Endothelial cell of umbilical vein (primary cell): ENCODE data around the gene CACNA1B. TPM values are rescaled to one million over a fixed set of nuclear protein-coding genes. Genes with fewer than 3 reads are reported as not detected.

ENCODE experiments used
- BruUV-seq: library from RNA; stranded (reverse); fragments of 400-500 nt; replicated peaks from 2 replicates; lab custom pipeline; 2021; lab: Mats Ljungman, UMichigan
- CTCF ChIA-PET: fragments of 300-600, 350-600 bp; sonication (Branson Sonifier 250); formaldehyde crosslinking; loops from one replicate; lab custom pipeline; 2021; ENCODE audit warnings: antibody characterized with exemption, inconsistent platforms; lab: Charles Lee
- POLR2A ChIA-PET: fragments of 300-600, 350-600 bp; sonication (Branson Sonifier 250); formaldehyde crosslinking; loops from one replicate; lab custom pipeline; 2021; ENCODE audit warnings: antibody characterized with exemption, inconsistent platforms; lab: Charles Lee
- DNase-seq: peaks from one replicate; pipeline ENCODE4 v3.0.0-alpha.2; 2011; ENCODE audit warnings: low read depth, low spot score
- FAIRE-seq: peaks from 2 replicates; lab custom pipeline; 2011; peaks lifted over from hg19 to GRCh38; lab: Jason Lieb, UNC
- H2AFZ ChIP-seq: 2 replicates; pipeline ENCODE4 v1.6.0; 2012; ENCODE audit warnings: low read depth, low read length, control low read depth, inconsistent platforms
- H3K27ac ChIP-seq: 2 replicates; pipeline ENCODE4 v1.5.1; 2011; ENCODE audit warnings: low read depth, mild to moderate bottlenecking, control low read depth, low read length, moderate library complexity; ENCODE audit not compliant: insufficient read depth
- H3K27me3 ChIP-seq, 2 experiments: 2 replicates each; pipeline versions ENCODE4 v1.6.0 to v1.6.1; 2011; ENCODE audit warnings: low read length in 2 of 2, mixed read lengths in 1 of 2; ENCODE audit not compliant: control insufficient read depth in 2 of 2, insufficient read depth in 2 of 2
- H3K36me3 ChIP-seq, 2 experiments: 2 replicates in 1 of 2; 3 replicates in 1 of 2; pipeline ENCODE4 v1.5.1; 2011; ENCODE audit warnings: low read length in 2 of 2, mild to moderate bottlenecking in 1 of 2, moderate library complexity in 1 of 2; ENCODE audit not compliant: control insufficient read depth in 2 of 2, insufficient read depth in 2 of 2; ENCODE audit errors: extremely low read depth in 1 of 2
- H3K4me1 ChIP-seq: 3 replicates; pipeline ENCODE4 v1.5.1; 2011; ENCODE audit warnings: mild to moderate bottlenecking, low read length; ENCODE audit not compliant: control insufficient read depth, insufficient read depth; ENCODE audit errors: extremely low read depth
- H3K4me2 ChIP-seq: 2 replicates; pipeline ENCODE4 v1.6.1; 2011; ENCODE audit warnings: low read length, control low read depth, mixed read lengths; ENCODE audit not compliant: insufficient read depth
- H3K4me3 ChIP-seq, 3 experiments: fragments of 200-600 bp in 1 of 3; sonication (generic), shearing (Covaris generic) in 1 of 3; replicated peaks in 1 of 3; 2 replicates each; pipeline ENCODE4 v1.5.1; 2011 to 2016; ENCODE audit warnings: control low read depth in 3 of 3, low read length in 3 of 3, mild to moderate bottlenecking in 2 of 3, inconsistent platforms in 1 of 3, low read depth in 1 of 3, moderate library complexity in 1 of 3; ENCODE audit not compliant: insufficient read depth in 1 of 3
- H3K79me2 ChIP-seq: 2 replicates; pipeline ENCODE4 v1.6.0; 2012; ENCODE audit warnings: low read length, inconsistent platforms; ENCODE audit not compliant: control insufficient read depth, insufficient read depth
- H3K9ac ChIP-seq: replicated peaks from 2 replicates; pipeline ENCODE3; 2011; ENCODE audit warnings: low read length, control low read depth; ENCODE audit not compliant: insufficient read depth; ENCODE audit errors: extremely low read depth
- H3K9me1 ChIP-seq: replicated peaks from 3 replicates; pipeline ENCODE4 v1.6.0; 2011; ENCODE audit warnings: mild to moderate bottlenecking, low read length; ENCODE audit not compliant: control insufficient read depth, insufficient read depth; ENCODE audit errors: extremely low read depth
- H3K9me3 ChIP-seq: replicated peaks from 2 replicates; pipeline ENCODE4 v1.5.1; 2012; ENCODE audit warnings: low read length, inconsistent platforms; ENCODE audit not compliant: control insufficient read depth, insufficient read depth
- H4K20me1 ChIP-seq: replicated peaks from 2 replicates; pipeline ENCODE3; 2011; ENCODE audit warnings: mild to moderate bottlenecking, low read length; ENCODE audit not compliant: control insufficient read depth, insufficient read depth; ENCODE audit errors: extremely low read depth
- CTCF ChIP-seq, 2 donors: IDR thresholded peaks; 1 replicate in 1 of 2; 2 replicates in 1 of 2; pipeline ENCODE4 v1.5.1; 2011; ENCODE audit warnings: low read length in 2 of 2, mild to moderate bottlenecking in 2 of 2, moderate library complexity in 2 of 2, control low read depth in 1 of 2, inconsistent platforms in 1 of 2, low read depth in 1 of 2; ENCODE audit not compliant: insufficient read depth in 1 of 2; ENCODE audit errors: extremely low read depth in 1 of 2
- EZH2 ChIP-seq: IDR thresholded peaks from 2 replicates; pipeline ENCODE4 v1.6.1; 2012; ENCODE audit warnings: borderline replicate concordance, low read depth, mild to moderate bottlenecking, moderate library complexity, low read length, inconsistent platforms; ENCODE audit not compliant: severe bottlenecking
- FOS ChIP-seq: IDR thresholded peaks from 2 replicates; pipeline ENCODE4 v1.6.1; 2011; ENCODE audit warnings: mild to moderate bottlenecking, low read length, moderate library complexity, borderline replicate concordance; ENCODE audit not compliant: insufficient read depth
- GATA2 ChIP-seq: IDR thresholded peaks from 2 replicates; pipeline ENCODE4 v1.7.0; 2011; ENCODE audit warnings: low read depth, mild to moderate bottlenecking, moderate library complexity, mixed read lengths, low read length; ENCODE audit not compliant: insufficient read length, insufficient read depth
- JUN ChIP-seq: IDR thresholded peaks from 2 replicates; pipeline ENCODE4 v1.6.1; 2011; ENCODE audit warnings: borderline replicate concordance, low read depth; ENCODE audit not compliant: insufficient read length, insufficient read depth
- MYC ChIP-seq: IDR thresholded peaks from one replicate; pipeline ENCODE4 v1.6.1; 2011; ENCODE audit warnings: mild to moderate bottlenecking, low read depth, low read length
- POLR2A ChIP-seq: IDR thresholded peaks from 2 replicates; pipeline ENCODE4 v1.6.1; 2012; ENCODE audit warnings: low read depth, mild to moderate bottlenecking, control low read depth, low read length
- POLR2AphosphoS5 ChIP-seq: IDR thresholded peaks from 2 replicates; pipeline ENCODE4 v1.6.1; 2012; ENCODE audit warnings: low read depth, mild to moderate bottlenecking, control low read depth, low read length, moderate library complexity; ENCODE audit not compliant: insufficient read depth
- dilution Hi-C: fragments of 300-500 bp; cut with MboI; formaldehyde crosslinking; loops from one replicate; pipeline ENCODE4 v1.15.0; 2019; ENCODE audit warnings: low sequenced_read_pairs; ENCODE audit not compliant: extremely low pct_ligation_motif_present
- intact Hi-C: fragments of 100-400 bp; cut with micrococcal nuclease; formaldehyde crosslinking; loops from one replicate; pipeline ENCODE4 v1.10.0; 2022
- polyA plus RNA-seq, 4 experiments: library from polyadenylated mRNA; depleted of rRNA in 3 of 4; stranded (reverse) in 3 of 4; unstranded in 1 of 4; fragments of >200 nt; gene quantifications; 2 replicates each; pipeline versions ENCODE4 v1.2.1 to v1.2.3, GENCODE V29; 2011 to 2012; ENCODE audit warnings: missing spikeins in 1 of 4
- total RNA-seq: library from RNA; stranded (reverse); gene quantifications from 2 replicates; pipeline ENCODE4 v1.2.3, GENCODE V29; 2021
- TF ChIP-seq, protein P1 (sequence below): IDR thresholded peaks from 2 replicates; pipeline ENCODE4 v1.6.1; 2011; ENCODE audit not compliant: insufficient read depth, insufficient read length

CACNA1B gene
- total and polyA plus RNA-seq, 2 donors (not counting 3 experiments of a cell fraction or from before 2014, with no cell fraction given): 0.11 to 0.41 TPM

GRCh38 chr9:138103111-138103848 is 225.7 kb downstream of the CACNA1B start:
- Histone ChIP-seq H3K9me3 (peaks cover 4% of the 10 kb centered on the region), H3K4me3 (no peak overlapping the region), H3K4me1 (no peaks in the 10 kb centered on the region), H3K9ac (no peak overlapping the region), H3K27ac (no peak overlapping the region), H3K27me3 (no peaks in the 10 kb centered on the region), H3K36me3 (no peaks in the 10 kb centered on the region), H3K4me2 (no peak overlapping the region), H3K79me2 (no peaks in the 10 kb centered on the region), H3K9me1 (no peaks in the 10 kb centered on the region), H4K20me1 (no peaks in the 10 kb centered on the region), H2AFZ (no peak overlapping the region)
- TF ChIP-seq FOS (no peak), CTCF (IDR thresholded peaks at IDR 0.05; ENCODE audit: extremely low read depth in 1 of 2, insufficient read depth in 1 of 2, low read depth in 1 of 2, low read length in 2 of 2) (no peak), EZH2 (no peak), POLR2A (no peak), MYC (no peak), JUN (no peak), GATA2 (no peak), POLR2AphosphoS5 (no peak)
- TF ChIP-seq, protein P1, sequence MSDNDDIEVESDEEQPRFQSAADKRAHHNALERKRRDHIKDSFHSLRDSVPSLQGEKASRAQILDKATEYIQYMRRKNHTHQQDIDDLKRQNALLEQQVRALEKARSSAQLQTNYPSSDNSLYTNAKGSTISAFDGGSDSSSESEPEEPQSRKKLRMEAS: no peak
- no peak for DNase-seq
- ChIA-PET POLR2A (no interaction called here), CTCF (no interaction called here)
- no TSS peak for BruUV-seq
- intact Hi-C loops (no loop called here), dilution Hi-C loops (no loop called here)
- FAIRE-seq: no peak
